T-helper 2 cell treated with Interferon-gamma antibody and Interleukin-4, amounts not matched to agents 5 μg/mL and 100 μg/mL, for 36 hours (primary cell): ENCODE measurements around the gene SCD.

Source experiments
- DNase-seq: peaks from one replicate; pipeline ENCODE4 v3.0.0; 2021; ENCODE audit warnings: low spot score
- H3K27ac Mint-ChIP-seq: one replicate; pipeline ENCODE4 v1.8.0; 2021; ENCODE audit warnings: mild to moderate bottlenecking, mixed read lengths
- H3K27me3 Mint-ChIP-seq: one replicate; pipeline ENCODE4 v1.8.0; 2021; ENCODE audit warnings: low read depth, mixed read lengths
- H3K36me3 Mint-ChIP-seq: one replicate; pipeline ENCODE4 v1.8.0; 2021; ENCODE audit warnings: low read depth, mixed read lengths
- H3K4me1 Mint-ChIP-seq: one replicate; pipeline ENCODE4 v1.8.0; 2021; ENCODE audit warnings: low read depth, mixed read lengths
- H3K4me3 Mint-ChIP-seq: one replicate; pipeline ENCODE4 v1.8.0; 2022; ENCODE audit warnings: mild to moderate bottlenecking, moderate library complexity, mixed read lengths
- H3K9me3 Mint-ChIP-seq: one replicate; pipeline ENCODE4 v1.8.0; 2021; ENCODE audit warnings: mixed read lengths

SCD gene

GRCh38 chr10:100347568-100348195 lies 649 bp downstream of the SCD start:
- DNase-seq, result no peak
- peak overlapping the region; percentile 94 for H3K4me3 Mint-ChIP-seq
- H3K9me3 Mint-ChIP-seq, result no peaks in the 10 kb centered on the region
- peaks cover 48% of the 10 kb centered on the region for H3K36me3 Mint-ChIP-seq
- peaks cover 61% of the 10 kb centered on the region for H3K4me1 Mint-ChIP-seq
- no peaks in the 10 kb centered on the region for H3K27me3 Mint-ChIP-seq
- H3K27ac Mint-ChIP-seq, result peak overlapping the region; percentile 84

DNA sequence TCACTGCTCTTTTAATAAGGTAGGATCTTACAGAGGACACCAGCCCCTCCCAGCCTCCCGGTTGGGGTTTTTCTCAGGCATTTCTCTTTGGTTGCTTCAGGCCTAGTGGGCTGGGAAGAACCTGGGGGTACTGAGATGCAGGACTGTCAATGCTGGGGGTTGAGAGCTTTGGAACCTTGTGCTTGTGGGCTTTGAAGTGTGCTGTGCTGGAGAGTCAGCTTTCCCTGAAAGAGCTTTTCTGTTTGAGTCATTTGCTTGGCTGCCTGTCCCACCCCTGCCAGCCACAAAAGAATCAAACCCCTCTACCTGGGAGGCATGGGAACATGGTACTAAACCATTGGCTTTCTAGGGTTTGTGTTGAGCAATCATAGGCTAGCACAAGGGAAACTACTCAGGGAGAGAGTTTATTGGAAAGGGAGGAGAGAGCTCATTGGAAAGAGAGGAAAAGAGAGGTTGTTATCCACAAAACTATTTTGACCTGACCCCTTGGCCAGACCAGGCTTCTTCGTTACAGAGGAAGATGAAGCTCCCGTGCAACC lies 1.4 kb downstream of the SCD start:
- no peaks in the 10 kb centered on the region for H3K9me3 Mint-ChIP-seq
- H3K4me1 Mint-ChIP-seq, result peaks cover 60% of the 10 kb centered on the region
- peak overlapping the region; percentile 94 for H3K4me3 Mint-ChIP-seq
- no peak for DNase-seq
- peak overlapping the region; percentile 84 for H3K27ac Mint-ChIP-seq
- H3K36me3 Mint-ChIP-seq, result peaks cover 54% of the 10 kb centered on the region
- no peaks in the 10 kb centered on the region for H3K27me3 Mint-ChIP-seq

- Mint-ChIP-seq H3K36me3 (peaks cover 60% of the 10 kb centered on the region), H3K4me3 (peak overlapping the region; percentile 94), H3K27ac (peak overlapping the region; percentile 40), H3K27me3 (no peaks in the 10 kb centered on the region), H3K9me3 (no peaks in the 10 kb centered on the region), H3K4me1 (peaks cover 61% of the 10 kb centered on the region)
- DNase-seq, result no peak
Observed at GRCh38 chr10:100349087-100349486, 2.1 kb downstream of the SCD start.

GRCh38 chr10:100349672-100350071 lies 2.6 kb downstream of the SCD start:
- Mint-ChIP-seq H3K4me3 (peak overlapping the region; percentile 94), H3K4me1 (peaks cover 61% of the 10 kb centered on the region), H3K27me3 (no peaks in the 10 kb centered on the region), H3K27ac (peak overlapping the region; percentile 40), H3K9me3 (no peaks in the 10 kb centered on the region), H3K36me3 (peaks cover 66% of the 10 kb centered on the region)
- DNase-seq, result no peak

DNA sequence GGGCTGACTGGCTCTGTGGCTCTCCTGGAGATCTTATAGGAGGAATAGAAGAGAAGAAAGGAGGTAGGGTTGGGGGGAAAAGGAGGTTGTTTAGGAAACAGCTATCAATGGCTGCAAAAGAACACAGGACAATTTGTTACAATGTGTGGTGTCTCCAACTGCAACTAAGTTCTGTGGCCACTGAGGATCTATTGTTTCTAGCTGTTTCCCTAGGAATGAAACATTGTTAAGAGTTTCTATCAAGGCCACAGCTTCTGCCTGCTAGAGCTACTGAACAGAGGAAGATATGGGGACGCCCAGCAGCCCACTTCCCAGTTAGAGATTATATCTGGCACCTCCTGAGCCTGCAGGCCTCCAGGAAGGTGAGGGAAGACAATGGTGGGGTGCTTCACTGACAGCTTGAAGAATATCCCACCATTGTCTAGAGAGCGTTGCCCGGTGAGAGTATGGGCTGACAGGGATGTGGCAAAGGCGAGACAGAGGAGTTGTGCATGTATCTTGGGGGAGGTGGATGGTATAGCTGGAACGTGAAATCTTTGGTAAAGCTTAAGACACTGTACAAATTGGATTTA lies 4.0 kb downstream of the SCD start:
- H3K4me1 Mint-ChIP-seq, result peaks cover 63% of the 10 kb centered on the region
- peak overlapping the region; percentile 94 for H3K4me3 Mint-ChIP-seq
- peaks cover 80% of the 10 kb centered on the region for H3K36me3 Mint-ChIP-seq
- no peaks in the 10 kb centered on the region for H3K9me3 Mint-ChIP-seq
- DNase-seq, result no peak
- no peaks in the 10 kb centered on the region for H3K27me3 Mint-ChIP-seq
- H3K27ac Mint-ChIP-seq, result peak overlapping the region; percentile 79

- H3K36me3 Mint-ChIP-seq, result peaks cover 85% of the 10 kb centered on the region
- peak overlapping the region; percentile 47 for H3K27ac Mint-ChIP-seq
Observed at GRCh38 chr10:100353770-100354485, 6.9 kb downstream of the SCD start.

GRCh38 chr10:100355086-100355485 lies 8.1 kb downstream of the SCD start:
- H3K9me3 Mint-ChIP-seq, result no peaks in the 10 kb centered on the region
- H3K27me3 Mint-ChIP-seq, result no peaks in the 10 kb centered on the region
- H3K27ac Mint-ChIP-seq, result peak overlapping the region; percentile 3
- no peak for DNase-seq
- peaks cover 85% of the 10 kb centered on the region for H3K36me3 Mint-ChIP-seq
- H3K4me3 Mint-ChIP-seq, result no peak overlapping the region
- peaks cover 64% of the 10 kb centered on the region for H3K4me1 Mint-ChIP-seq

More at GRCh38 chr10:100353770-100354485, 6.9 kb downstream of the SCD start:
- Mint-ChIP-seq H3K9me3 (no peaks in the 10 kb centered on the region), H3K27me3 (no peaks in the 10 kb centered on the region), H3K4me1 (peaks cover 68% of the 10 kb centered on the region), H3K4me3 (peak overlapping the region; percentile 3)
- DNase-seq, result no peak

- no peak for DNase-seq
- Mint-ChIP-seq H3K27me3 (no peaks in the 10 kb centered on the region), H3K27ac (no peak overlapping the region), H3K4me3 (no peak overlapping the region), H3K36me3 (peaks cover 84% of the 10 kb centered on the region), H3K4me1 (peaks cover 53% of the 10 kb centered on the region), H3K9me3 (no peaks in the 10 kb centered on the region)
Observed at GRCh38 chr10:100356067-100357017, 9.3 kb downstream of the SCD start.

DNA sequence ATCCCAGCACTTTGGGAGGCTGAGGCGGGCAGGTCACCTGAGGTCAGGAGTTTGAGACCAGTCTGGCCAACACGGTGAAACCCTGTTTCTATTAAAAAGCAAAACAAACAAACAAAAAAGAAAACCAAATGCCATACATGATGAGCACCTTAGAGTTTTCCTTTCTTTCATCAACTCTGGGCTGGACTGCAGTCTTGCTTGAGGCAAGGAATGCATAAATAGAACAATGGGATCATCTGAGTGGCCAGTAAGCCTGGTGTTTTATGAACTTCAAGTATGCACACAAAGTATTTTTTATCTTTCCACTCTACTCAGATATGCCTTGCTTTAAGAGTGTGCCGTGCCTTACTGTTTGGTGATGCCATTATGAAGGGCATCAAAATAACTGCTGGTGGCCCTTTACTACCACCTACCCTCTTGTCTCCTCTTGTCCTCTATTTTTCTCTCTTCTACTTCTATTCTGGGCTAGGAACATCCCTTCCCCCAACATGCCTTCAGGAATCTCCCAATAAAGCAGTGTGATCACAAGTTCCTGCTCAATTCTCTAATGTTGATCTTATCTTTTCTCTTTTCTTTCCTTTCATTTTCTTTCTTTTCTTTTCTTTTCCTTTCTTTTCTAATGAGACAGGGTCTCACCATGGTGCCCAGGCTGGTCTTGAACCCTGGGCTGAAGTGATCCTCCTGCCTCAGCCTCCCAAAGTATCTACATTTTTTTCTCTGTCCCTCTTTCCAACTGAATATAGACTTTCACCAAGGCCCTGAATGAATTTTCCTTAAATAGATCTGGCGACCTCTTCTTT lies 10.2 kb downstream of the SCD start:
- H3K9me3 Mint-ChIP-seq, result no peaks in the 10 kb centered on the region
- H3K27me3 Mint-ChIP-seq, result no peaks in the 10 kb centered on the region
- DNase-seq, result no peak
- peaks cover 85% of the 10 kb centered on the region for H3K36me3 Mint-ChIP-seq
- H3K27ac Mint-ChIP-seq, result peak overlapping the region; percentile 68
- peaks cover 51% of the 10 kb centered on the region for H3K4me1 Mint-ChIP-seq
- H3K4me3 Mint-ChIP-seq, result no peak overlapping the region

GRCh38 chr10:100359030-100359432 lies 12.0 kb downstream of the SCD start:
- no peak for DNase-seq
- Mint-ChIP-seq H3K4me3 (peak overlapping the region; percentile 2), H3K27ac (peak overlapping the region; percentile 65), H3K27me3 (no peaks in the 10 kb centered on the region), H3K36me3 (peaks cover 84% of the 10 kb centered on the region), H3K4me1 (peaks cover 45% of the 10 kb centered on the region), H3K9me3 (no peaks in the 10 kb centered on the region)

DNA sequence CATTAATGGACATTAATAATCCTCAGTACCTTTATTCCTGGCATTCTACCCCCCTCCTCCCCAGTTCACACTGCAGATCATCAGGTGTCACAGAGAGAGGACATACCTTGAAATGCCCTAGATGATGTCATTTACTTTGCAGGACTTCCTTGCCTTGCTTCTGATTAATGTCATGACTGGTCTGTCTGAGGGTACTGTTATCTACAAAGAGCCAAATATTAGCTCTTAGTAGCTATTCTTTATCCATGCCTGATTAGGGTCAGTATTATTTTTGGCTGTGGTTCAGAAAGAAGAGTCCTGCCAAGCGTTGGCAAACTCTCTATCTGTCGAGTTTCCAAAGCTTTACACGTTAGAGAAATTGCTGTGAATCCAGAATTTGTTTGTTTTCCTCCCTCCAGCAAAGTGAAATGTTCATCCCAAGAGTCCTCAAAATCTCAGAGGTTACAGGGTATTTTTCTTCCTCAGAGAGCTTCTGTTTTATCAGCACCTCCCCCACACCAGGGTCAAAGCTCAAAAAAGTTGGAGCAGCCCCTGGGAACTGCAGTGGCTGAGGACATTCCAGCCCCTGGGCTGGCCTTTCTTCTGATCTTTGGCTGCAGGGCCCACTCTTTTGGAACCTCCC lies 12.6 kb downstream of the SCD start:
- peaks cover 44% of the 10 kb centered on the region for H3K4me1 Mint-ChIP-seq
- peaks cover 83% of the 10 kb centered on the region for H3K36me3 Mint-ChIP-seq
- H3K4me3 Mint-ChIP-seq, result peak overlapping the region; percentile 2

DNA sequence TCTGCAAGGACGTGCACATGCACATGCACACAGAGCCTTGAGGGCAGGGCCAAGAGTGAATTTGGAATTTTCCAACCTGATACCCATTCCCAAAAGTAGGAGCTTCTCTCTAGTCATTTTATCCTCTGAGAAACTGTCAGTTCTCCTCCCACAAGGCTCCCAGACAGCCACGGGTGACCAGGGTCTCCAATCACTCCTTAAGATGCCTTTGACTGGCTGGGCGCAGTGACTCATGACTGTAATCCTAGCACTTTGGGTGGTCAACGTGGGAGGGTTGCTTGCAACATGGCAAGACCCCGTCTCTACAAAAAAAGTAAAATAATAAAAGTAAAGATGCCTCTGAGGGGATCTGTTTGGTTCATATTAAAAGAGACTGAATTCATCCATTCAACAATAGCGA lies 13.2 kb downstream of the SCD start:
- Mint-ChIP-seq H3K36me3 (peaks cover 80% of the 10 kb centered on the region), H3K4me1 (peaks cover 42% of the 10 kb centered on the region), H3K27ac (peak overlapping the region; percentile 33), H3K4me3 (no peak overlapping the region), H3K27me3 (no peaks in the 10 kb centered on the region), H3K9me3 (no peaks in the 10 kb centered on the region)
- DNase-seq, result no peak

More for the DNA sequence above, 12.6 kb downstream of the SCD start:
- DNase-seq, result no peak
- Mint-ChIP-seq H3K27ac (peak overlapping the region; percentile 65), H3K27me3 (no peaks in the 10 kb centered on the region), H3K9me3 (no peaks in the 10 kb centered on the region)
